Liver (tissue), 9 donors: ENCODE results near the gene KCNMA1. TPM values are rescaled to one million over a fixed set of nuclear protein-coding genes. Genes with fewer than 3 reads are reported as not detected.

Source experiments
- DNase-seq: peaks from one replicate; pipeline ENCODE4 v3.0.0-alpha.2; 2017; ENCODE audit warnings: low spot score
- H3K27ac ChIP-seq, 2 donors: one replicate each; pipeline ENCODE4 v1.7.0; 2013; ENCODE audit warnings: inconsistent platforms in 2 of 2, low read length in 2 of 2, control low read depth in 1 of 2, low read depth in 1 of 2, mild to moderate bottlenecking in 1 of 2
- H3K27me3 ChIP-seq, 4 donors: one replicate each; pipeline versions ENCODE4 v1.6.1 to v1.7.0; 2013; ENCODE audit warnings: low read length in 3 of 4, inconsistent platforms in 1 of 4, mild to moderate bottlenecking in 1 of 4, moderate library complexity in 1 of 4; ENCODE audit not compliant: control insufficient read depth in 4 of 4, insufficient read depth in 4 of 4
- H3K36me3 ChIP-seq, 4 donors: one replicate each; pipeline versions ENCODE4 v1.6.1 to v1.7.0; 2013; ENCODE audit warnings: low read length in 3 of 4, mild to moderate bottlenecking in 3 of 4, low read depth in 1 of 4, moderate library complexity in 1 of 4; ENCODE audit not compliant: control insufficient read depth in 4 of 4, insufficient read depth in 3 of 4
- H3K4me1 ChIP-seq, 4 donors: one replicate each; pipeline versions ENCODE4 v1.6.1 to v1.7.0; 2013; ENCODE audit warnings: low read length in 3 of 4, mild to moderate bottlenecking in 3 of 4, moderate library complexity in 1 of 4; ENCODE audit not compliant: control insufficient read depth in 4 of 4, insufficient read depth in 4 of 4
- H3K4me3 ChIP-seq, 3 donors: one replicate each; pipeline versions ENCODE4 v1.6.1 to v1.7.0; 2013; ENCODE audit warnings: low read length in 3 of 3, control low read depth in 1 of 3, low read depth in 1 of 3, mild to moderate bottlenecking in 1 of 3
- H3K9ac ChIP-seq, 2 donors: one replicate each; pipeline ENCODE4 v1.7.0; 2013; ENCODE audit warnings: low read length in 2 of 2, mild to moderate bottlenecking in 2 of 2, moderate library complexity in 2 of 2, control low read depth in 1 of 2, low read depth in 1 of 2
- H3K9me3 ChIP-seq, 4 donors: one replicate each; pipeline versions ENCODE4 v1.6.1 to v1.7.0; 2013; ENCODE audit warnings: low read length in 3 of 4; ENCODE audit not compliant: control insufficient read depth in 4 of 4
- EGR1 ChIP-seq, 2 donors: IDR thresholded peaks; 2 replicates each; pipeline ENCODE4 v1.6.1; 2016 to 2018; ENCODE audit warnings: antibody characterized with exemption in 2 of 2, low read depth in 2 of 2
- NR2F2 ChIP-seq: IDR thresholded peaks from 2 replicates; pipeline ENCODE4 v1.6.1; 2016; ENCODE audit warnings: antibody characterized with exemption
- RXRA ChIP-seq, 2 donors: IDR thresholded peaks; 2 replicates each; pipeline ENCODE4 v1.6.1; 2017 to 2018; ENCODE audit warnings: antibody characterized with exemption in 2 of 2, mild to moderate bottlenecking in 1 of 2
- TAF1 ChIP-seq: conservative IDR thresholded peaks from 2 replicates; pipeline ENCODE4 v1.6.1; 2016; ENCODE audit warnings: antibody characterized with exemption, mild to moderate bottlenecking
- YY1 ChIP-seq: IDR thresholded peaks from 2 replicates; pipeline ENCODE4 v1.6.1; 2016; ENCODE audit warnings: antibody characterized with exemption, mild to moderate bottlenecking
- WGBS: extraction: QIAGEN DNeasy Blood & Tissue Kit; methylation state at CpG from one replicate; pipeline ENCODE4 v1.1.7; 2013; 5-methylcytosine and 5-hydroxymethylcytosine counted together
- polyA plus RNA-seq, 2 donors: library from polyadenylated mRNA; stranded (reverse) in 1 of 2; unstranded in 1 of 2; fragments of 200-250 nt in 1 of 2; fragments of >200 nt in 1 of 2; fragmentation: Nextera tagmentation in 1 of 2; extraction: Ambion mirVana in 1 of 2; gene quantifications; one replicate each; pipeline versions ENCODE4 v1.2.1 to v1.2.3, GENCODE V29; 2013 to 2015
- total RNA-seq, 2 donors: library from RNA; depleted of rRNA; stranded (reverse); fragments of >200 nt; gene quantifications; one replicate each; pipeline ENCODE4 v1.2.3, GENCODE V29; 2014
- TF ChIP-seq, protein P1 (sequence below): IDR thresholded peaks from 2 replicates; pipeline ENCODE4 v1.6.1; 2016; ENCODE audit warnings: antibody characterized with exemption, mild to moderate bottlenecking
- TF ChIP-seq, protein P2 (sequence below): fragments of 150-350 bp; IDR thresholded peaks from 2 replicates; pipeline ENCODE4 v1.5.1; 2017; ENCODE audit warnings: improper control_type of control experiment, low read depth, low read length; ENCODE audit not compliant: missing input control
- TF ChIP-seq, protein P3 (sequence below): IDR thresholded peaks from 2 replicates; pipeline ENCODE4 v1.6.1; 2016; ENCODE audit warnings: antibody characterized with exemption
- donor health status: healthy.
- donor health status: healthy.
- donor health status: healthy.
- donor health status: healthy.
- donor health status: healthy.

Gene KCNMA1
- total and polyA plus RNA-seq, 4 donors: 2.5 to 9.7 (median 4.7) TPM

DNA sequence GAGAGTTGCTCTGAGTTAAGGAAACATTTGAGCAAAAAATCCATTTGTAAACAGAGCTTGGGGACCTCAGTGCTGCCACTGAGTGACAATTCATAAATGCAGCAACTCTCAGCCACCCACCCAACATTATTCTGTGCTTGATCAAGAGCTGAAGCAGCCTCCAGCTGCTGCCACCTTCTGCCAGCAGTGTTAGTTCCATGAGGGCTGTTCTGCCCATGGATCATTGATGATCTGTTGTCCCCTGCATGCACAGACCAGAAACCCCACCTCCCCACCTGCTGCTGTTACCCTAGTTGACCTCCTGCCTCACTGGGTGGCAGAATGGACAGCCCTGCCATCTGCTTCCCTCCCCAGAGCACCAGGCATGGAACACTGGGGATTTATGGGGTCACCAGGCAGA is 305.4 kb downstream of the KCNMA1 start:
- peaks cover 5 to 35% (median 29%) of the 10 kb centered on the region in 4 donors for H3K4me1 ChIP-seq
- TF ChIP-seq YY1: no peak
- TF ChIP-seq, protein P1, sequence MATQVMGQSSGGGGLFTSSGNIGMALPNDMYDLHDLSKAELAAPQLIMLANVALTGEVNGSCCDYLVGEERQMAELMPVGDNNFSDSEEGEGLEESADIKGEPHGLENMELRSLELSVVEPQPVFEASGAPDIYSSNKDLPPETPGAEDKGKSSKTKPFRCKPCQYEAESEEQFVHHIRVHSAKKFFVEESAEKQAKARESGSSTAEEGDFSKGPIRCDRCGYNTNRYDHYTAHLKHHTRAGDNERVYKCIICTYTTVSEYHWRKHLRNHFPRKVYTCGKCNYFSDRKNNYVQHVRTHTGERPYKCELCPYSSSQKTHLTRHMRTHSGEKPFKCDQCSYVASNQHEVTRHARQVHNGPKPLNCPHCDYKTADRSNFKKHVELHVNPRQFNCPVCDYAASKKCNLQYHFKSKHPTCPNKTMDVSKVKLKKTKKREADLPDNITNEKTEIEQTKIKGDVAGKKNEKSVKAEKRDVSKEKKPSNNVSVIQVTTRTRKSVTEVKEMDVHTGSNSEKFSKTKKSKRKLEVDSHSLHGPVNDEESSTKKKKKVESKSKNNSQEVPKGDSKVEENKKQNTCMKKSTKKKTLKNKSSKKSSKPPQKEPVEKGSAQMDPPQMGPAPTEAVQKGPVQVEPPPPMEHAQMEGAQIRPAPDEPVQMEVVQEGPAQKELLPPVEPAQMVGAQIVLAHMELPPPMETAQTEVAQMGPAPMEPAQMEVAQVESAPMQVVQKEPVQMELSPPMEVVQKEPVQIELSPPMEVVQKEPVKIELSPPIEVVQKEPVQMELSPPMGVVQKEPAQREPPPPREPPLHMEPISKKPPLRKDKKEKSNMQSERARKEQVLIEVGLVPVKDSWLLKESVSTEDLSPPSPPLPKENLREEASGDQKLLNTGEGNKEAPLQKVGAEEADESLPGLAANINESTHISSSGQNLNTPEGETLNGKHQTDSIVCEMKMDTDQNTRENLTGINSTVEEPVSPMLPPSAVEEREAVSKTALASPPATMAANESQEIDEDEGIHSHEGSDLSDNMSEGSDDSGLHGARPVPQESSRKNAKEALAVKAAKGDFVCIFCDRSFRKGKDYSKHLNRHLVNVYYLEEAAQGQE: no peak
- H3K9ac ChIP-seq: no peak overlapping the region
- H3K4me3 ChIP-seq: no peak overlapping the region
- H3K27ac ChIP-seq: no peak overlapping the region
- no peaks in the 10 kb centered on the region for H3K9me3 ChIP-seq
- H3K27me3 ChIP-seq: no peaks in the 10 kb centered on the region
- H3K36me3 ChIP-seq: no peaks in the 10 kb centered on the region
- DNase-seq: no peak

DNA sequence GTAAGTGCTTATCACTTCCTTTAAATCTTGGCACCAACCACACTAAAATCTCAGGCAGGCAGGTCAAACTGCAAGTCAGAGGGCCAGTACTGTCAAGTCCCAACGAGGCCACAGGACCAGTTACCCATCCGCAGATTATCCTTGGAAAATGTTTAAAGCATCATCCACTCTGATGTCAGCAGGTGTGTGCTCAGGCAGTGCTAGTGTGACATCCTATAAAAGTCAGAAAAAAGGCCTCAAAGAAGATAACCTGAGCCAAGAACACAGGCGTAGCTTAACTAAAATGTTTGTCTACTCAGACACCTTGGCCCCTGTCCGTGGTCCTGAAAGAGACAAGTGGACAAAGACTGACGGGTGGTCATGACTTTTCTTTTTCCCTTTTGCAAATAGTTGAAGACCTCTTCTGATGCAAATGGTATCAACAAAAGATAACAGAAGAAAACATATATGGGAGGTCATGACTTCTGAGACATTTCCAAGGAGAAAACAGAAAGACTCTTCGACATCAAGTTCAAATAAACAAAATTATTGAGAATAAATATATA is 309.3 kb downstream of the KCNMA1 start:
- 60% methylated on average over 6 of the region's 6 CpGs for WGBS
- DNase-seq: peak; percentile 39
- TF ChIP-seq, protein P1: peak; percentile 99
- no peak for TF ChIP-seq NR2F2
- H3K9ac ChIP-seq: no peak overlapping the region
- peaks cover 4 to 15% (median 13%) of the 10 kb centered on the region in 4 donors for H3K4me1 ChIP-seq
- H3K4me3 ChIP-seq: no peak overlapping the region
- H3K27ac ChIP-seq: no peak overlapping the region
- no peaks in the 10 kb centered on the region for H3K9me3 ChIP-seq
- H3K36me3 ChIP-seq: no peaks in the 10 kb centered on the region
- H3K27me3 ChIP-seq: no peaks in the 10 kb centered on the region

DNA sequence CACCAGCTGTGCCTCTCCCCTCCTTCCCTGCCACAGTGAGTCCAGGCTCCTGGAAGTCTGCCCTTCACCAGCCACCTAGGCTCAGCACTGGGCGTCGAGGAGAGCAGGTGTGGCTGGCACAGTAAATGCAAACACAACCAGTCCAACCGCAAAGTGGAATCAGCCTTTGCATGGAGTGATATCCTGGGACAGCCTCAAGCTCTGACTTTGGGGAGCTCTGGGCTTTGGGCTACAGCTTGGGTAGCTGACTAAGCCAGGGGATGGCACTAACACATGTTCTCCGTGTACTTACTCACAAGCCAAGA is 312.4 kb downstream of the KCNMA1 start:
- no peak for DNase-seq
- Histone ChIP-seq H3K36me3 (no peaks in the 10 kb centered on the region), H3K9me3 (no peaks in the 10 kb centered on the region), H3K4me1 (no peaks in the 10 kb centered on the region), H3K4me3 (no peak overlapping the region), H3K27me3 (no peaks in the 10 kb centered on the region), H3K9ac (no peak overlapping the region), H3K27ac (no peak overlapping the region)
- TF ChIP-seq RXRA (IDR thresholded peaks at IDR 0.05): no peak
- TF ChIP-seq, protein P2, sequence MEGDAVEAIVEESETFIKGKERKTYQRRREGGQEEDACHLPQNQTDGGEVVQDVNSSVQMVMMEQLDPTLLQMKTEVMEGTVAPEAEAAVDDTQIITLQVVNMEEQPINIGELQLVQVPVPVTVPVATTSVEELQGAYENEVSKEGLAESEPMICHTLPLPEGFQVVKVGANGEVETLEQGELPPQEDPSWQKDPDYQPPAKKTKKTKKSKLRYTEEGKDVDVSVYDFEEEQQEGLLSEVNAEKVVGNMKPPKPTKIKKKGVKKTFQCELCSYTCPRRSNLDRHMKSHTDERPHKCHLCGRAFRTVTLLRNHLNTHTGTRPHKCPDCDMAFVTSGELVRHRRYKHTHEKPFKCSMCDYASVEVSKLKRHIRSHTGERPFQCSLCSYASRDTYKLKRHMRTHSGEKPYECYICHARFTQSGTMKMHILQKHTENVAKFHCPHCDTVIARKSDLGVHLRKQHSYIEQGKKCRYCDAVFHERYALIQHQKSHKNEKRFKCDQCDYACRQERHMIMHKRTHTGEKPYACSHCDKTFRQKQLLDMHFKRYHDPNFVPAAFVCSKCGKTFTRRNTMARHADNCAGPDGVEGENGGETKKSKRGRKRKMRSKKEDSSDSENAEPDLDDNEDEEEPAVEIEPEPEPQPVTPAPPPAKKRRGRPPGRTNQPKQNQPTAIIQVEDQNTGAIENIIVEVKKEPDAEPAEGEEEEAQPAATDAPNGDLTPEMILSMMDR: no peak
- TF ChIP-seq, protein P3, sequence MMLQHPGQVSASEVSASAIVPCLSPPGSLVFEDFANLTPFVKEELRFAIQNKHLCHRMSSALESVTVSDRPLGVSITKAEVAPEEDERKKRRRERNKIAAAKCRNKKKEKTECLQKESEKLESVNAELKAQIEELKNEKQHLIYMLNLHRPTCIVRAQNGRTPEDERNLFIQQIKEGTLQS: no peak
- no peak for TF ChIP-seq TAF1
- no peak for TF ChIP-seq EGR1 (IDR thresholded peaks at IDR 0.05; ENCODE audit: low read depth in 2 of 2)
- no peak for TF ChIP-seq YY1
- WGBS: 80% methylated on average over 4 of the region's 4 CpGs
